GM18861 (cell line): Measurements from ENCODE around the gene CYP46A1.
"Not testable (repeated sequence)": the region's sequence is repeated elsewhere in the genome, so short reads cannot be mapped to it uniquely, and the experiment has no call there.

ENCODE experiments used
- ATAC-seq: cut with Tn5 transposase; IDR thresholded peaks from one replicate; pipeline ENCODE4 v1.9.1; 2021; ENCODE audit not compliant: unreplicated experiment

CYP46A1 gene

GRCh38 chr14:99656171-99656570 lies 27.9 kb upstream of the CYP46A1 start:
- ATAC-seq, result no peak

DNA sequence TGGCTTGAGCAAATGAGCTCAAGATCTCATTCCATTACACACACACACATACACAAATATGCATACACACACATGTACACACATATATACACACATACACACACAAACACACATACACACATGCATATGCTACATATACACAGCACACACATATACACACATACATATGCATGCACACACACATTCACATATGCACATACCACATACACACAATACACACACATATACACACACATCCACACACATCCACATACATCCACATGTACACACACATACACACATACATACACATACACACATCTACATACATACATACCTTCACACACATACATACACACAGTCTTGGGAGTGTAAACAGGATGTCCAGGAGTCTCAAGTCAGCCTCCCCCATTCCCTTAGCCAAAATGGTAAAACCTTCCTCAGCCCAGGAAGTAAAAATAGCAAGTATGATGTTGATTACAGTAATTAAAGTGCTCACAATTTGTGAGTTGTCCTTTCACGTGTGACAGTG lies 26.4 kb upstream of the CYP46A1 start:
- ATAC-seq, result no peak

DNA sequence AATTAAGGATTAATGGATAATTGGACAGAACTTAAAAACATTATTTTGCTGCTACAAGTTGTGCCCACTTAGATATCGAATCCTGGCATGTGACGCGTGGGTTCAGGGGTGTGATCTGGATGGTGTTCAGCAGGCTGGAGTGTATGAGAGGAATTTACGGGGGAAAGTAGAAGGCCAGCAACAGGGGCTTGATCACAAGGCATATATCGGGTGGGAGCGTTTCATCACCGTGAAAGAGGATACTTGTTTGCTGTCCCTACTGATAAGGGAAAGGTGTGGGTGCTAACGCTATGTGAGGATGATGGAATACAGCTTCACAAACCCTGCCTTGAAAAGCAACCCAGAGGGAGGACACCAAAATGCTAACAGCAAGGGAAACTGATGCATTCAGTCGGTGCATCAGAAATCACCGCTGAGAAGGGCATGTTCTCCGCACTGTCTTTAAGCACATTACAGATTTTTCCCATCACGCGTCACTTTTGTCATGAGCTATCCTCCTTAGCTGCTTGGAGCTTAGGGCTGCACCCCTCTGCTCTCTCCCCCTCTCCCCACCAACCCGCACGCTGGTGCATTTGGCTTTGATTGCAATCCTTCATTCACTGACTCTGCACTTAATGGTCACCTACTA lies 25.8 kb upstream of the CYP46A1 start:
- no peak for ATAC-seq

- ATAC-seq, result no peak
These were observed 24.8 kb upstream of the CYP46A1 start for GRCh38 chr14:99659333-99659741.

GRCh38 chr14:99660006-99660566 lies 24.0 kb upstream of the CYP46A1 start:
- no peak for ATAC-seq

- ATAC-seq, result no peak
These were observed 23.3 kb upstream of the CYP46A1 start for GRCh38 chr14:99660794-99661193.

GRCh38 chr14:99661206-99661605 lies 22.9 kb upstream of the CYP46A1 start:
- not testable (repeated sequence) for ATAC-seq

GRCh38 chr14:99662846-99663245 lies 21.3 kb upstream of the CYP46A1 start:
- no peak for ATAC-seq

DNA sequence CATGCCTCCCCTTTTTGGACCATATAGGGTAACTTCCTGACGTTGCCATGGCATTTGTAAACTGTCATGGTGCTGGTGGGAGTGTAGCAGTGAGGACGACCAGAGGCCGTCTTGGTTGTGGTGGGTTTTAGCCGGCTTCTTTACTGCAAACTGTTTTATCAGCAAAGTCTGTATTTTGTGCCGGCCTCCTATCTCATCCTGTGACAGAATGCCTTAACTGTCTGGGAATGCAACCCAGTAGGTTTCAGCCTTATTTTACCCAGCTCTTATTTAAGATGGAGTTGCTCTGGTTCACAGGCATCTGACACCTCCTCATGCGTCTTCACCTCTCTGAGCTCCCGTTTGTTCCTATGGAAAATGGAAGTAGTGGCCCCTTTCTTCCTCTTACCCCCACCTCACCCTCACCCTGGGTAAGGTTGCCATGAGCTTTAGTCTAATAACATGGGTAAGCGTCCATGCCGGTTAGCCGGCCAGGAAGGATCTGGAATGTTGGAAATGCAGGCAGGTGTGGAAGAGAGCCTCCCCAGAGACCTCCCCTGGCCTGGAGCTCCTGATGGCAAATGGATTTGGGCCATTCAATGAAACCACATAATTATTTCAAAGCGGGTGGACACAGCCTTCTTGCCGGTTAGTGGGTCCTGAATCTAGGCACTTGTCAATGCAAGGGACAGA lies 20.6 kb upstream of the CYP46A1 start:
- no peak for ATAC-seq

DNA sequence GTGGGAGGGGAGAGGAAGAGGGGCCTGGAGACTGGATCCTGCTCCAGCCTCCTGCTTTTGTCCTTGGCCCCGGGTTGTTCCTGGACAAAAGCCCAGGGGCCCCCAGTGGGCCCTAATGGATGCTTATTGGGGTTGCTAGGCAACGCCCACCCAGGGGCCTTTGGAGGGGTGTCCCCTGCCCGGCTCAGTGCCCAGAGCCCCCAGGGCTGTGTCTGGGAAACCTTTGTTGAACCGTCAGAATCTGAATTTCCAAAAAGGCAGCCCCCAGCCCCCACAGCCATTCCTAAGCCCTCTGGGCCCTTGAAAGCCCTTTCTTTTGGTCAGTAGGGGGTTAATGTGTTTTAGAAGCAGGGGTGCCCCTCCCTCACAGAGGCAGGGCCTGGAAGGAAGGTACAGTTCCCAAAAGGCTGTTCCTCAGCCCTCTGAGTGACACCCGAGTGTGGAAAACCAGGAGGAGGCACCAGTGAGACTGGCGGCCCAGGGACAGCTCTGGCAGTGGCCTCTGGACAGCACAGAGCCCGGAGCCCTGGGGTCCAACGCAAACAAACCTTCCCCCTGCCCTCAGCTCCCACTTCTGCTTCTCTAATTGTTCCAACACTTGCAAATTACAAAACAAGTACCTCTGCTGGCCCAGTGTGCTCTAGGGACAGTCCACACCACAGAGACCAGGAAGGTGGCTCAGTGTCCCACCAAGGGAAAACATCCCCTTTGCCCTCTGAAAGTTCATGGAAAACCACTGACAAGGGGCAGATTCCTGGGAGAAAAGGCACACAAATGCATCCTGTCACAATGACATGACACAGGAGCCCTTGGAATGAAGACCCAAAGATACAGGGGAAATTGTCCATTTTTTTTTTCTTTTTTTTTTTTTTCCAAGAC lies 19.8 kb upstream of the CYP46A1 start:
- ATAC-seq, result no peak

DNA sequence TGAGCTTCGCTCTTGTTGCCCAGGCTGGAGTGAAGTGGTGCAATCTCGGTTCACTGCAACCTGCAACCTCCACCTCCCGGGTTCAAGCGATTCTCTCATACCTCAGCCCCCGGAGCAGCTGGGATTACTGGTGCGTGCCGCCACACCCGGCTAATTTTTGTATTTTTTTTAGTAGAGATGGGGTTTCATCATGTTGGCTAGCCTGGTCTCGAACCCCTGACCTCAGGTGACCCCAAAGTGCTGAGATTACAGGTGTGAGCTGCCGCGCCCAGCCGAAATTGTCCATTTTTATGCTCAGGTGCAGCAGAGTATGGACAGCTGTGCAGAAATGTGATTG lies 19.2 kb upstream of the CYP46A1 start:
- no peak for ATAC-seq

GRCh38 chr14:99666533-99666932 lies 17.6 kb upstream of the CYP46A1 start:
- ATAC-seq, result no peak

GRCh38 chr14:99667045-99667444 lies 17.1 kb upstream of the CYP46A1 start:
- ATAC-seq, result no peak

DNA sequence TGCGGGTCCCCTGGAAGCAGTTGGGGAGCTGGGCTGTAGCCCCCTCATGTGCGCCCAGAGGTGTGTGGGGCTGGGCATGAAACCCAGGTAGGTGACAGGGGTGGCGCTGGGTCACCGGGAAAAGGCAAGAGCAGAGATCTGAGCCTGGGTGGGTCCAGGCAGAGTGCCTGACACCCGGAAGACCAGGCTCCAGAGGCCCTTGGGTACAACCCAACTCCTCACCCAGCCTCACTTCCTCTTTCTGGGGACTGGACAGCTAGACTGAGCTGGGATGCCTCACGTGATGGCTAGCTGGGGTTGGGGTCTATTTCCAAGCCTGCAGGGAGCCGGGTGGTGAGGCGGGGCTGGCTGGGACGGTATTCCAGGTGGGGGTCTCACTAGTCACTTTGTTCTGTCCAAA lies 16.3 kb upstream of the CYP46A1 start:
- no peak for ATAC-seq

GRCh38 chr14:99668307-99669295 lies 15.5 kb upstream of the CYP46A1 start:
- no peak for ATAC-seq

GRCh38 chr14:99670361-99671234 lies 13.5 kb upstream of the CYP46A1 start:
- no peak for ATAC-seq

DNA sequence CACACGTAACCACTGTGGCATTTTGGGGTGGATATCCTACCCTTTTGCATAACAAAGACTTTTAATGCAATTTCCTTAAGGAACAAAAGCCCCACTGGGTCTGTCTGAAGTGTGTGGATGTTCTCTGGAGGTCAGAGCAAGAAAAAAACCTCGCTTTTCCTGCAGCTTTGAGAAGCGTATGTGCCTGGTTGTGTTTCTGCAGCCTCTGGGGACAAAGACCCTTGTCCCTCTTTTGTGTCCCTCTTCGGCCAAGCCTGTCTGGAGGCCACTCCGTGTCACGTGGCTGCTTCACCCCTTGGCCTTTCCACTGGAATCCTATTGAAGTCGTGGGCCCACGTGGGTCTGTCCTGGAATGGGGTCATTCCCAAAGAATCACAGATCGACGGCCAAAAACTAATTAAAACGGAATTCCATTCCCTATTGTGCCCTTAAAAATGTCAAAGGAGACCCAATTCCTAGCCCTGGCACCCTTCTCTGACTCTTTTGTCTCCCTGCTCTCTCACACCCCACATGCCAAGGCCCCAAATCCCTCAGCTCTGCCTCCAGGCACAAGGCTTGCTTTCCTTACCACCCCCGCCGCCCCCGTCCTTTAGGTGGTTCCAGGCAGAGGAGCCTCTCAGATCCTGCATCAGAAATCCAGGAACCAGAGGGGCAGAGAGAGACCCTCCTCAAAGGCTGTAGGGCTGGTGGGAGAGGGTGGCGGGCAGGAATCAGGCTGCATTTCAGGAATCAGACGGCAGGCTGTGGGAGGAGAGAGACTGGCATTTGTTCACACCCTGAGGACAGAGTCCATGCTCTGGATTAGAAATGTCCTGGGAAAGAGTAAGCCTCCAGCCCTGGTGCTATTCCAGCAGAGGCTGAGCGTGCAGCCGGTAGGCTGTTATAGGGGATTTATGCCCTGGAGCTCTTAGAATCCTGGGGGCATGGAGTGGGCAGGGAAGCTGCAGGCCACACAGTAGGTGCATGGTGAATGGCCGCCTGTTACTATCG lies 12.6 kb upstream of the CYP46A1 start:
- ATAC-seq, result no peak
